Fibroblast of lung (primary cell): ENCODE data around the gene LRRC70.

Experiments used
- EZH2 ChIP-seq: IDR thresholded peaks from 2 replicates; pipeline ENCODE4 v1.5.1; 2012; ENCODE audit warnings: low read length, control low read depth, mild to moderate bottlenecking; ENCODE audit errors: missing control alignments
- TF ChIP-seq, protein P1 (sequence below), 2 donors: IDR thresholded peaks in 1 of 2; conservative IDR thresholded peaks in 1 of 2; 1 replicate in 1 of 2; 2 replicates in 1 of 2; pipeline ENCODE4 v1.5.1; 2011 to 2012; ENCODE audit warnings: low read length in 2 of 2, control low read depth in 1 of 2, inconsistent platforms in 1 of 2, low read depth in 1 of 2, mild to moderate bottlenecking in 1 of 2

DNA sequence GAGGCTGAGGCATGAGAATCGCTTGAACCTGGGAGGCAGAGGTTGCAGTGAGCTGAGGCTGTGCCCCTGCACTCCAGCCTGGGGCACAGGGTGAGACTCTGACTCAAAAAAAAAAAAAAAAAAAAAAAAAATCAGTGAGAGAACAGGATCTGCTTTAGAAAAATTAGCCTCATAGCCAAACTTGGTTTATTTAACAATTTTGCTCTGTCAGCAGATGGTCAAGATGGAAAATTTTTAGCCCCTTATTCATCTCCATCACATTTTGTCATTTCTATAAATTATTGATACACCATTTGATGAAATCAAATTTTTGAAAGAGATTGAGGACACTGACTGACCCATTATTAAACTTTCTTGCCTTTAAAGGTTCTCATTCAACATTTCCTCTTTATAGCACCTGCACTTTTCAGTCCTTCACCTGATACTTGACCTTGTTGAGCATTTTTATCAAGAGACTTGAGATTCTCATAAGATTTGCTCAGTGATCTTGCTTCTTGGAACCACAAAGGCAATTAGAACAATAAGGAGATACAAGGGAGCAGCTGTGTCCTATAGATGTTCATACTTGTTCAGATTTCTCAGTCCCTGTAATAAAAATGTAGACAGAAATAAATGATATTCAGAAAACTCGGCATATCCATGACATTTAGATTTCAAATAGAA, 38.1 kb downstream of the LRRC70 start:
- TF ChIP-seq, protein P1, sequence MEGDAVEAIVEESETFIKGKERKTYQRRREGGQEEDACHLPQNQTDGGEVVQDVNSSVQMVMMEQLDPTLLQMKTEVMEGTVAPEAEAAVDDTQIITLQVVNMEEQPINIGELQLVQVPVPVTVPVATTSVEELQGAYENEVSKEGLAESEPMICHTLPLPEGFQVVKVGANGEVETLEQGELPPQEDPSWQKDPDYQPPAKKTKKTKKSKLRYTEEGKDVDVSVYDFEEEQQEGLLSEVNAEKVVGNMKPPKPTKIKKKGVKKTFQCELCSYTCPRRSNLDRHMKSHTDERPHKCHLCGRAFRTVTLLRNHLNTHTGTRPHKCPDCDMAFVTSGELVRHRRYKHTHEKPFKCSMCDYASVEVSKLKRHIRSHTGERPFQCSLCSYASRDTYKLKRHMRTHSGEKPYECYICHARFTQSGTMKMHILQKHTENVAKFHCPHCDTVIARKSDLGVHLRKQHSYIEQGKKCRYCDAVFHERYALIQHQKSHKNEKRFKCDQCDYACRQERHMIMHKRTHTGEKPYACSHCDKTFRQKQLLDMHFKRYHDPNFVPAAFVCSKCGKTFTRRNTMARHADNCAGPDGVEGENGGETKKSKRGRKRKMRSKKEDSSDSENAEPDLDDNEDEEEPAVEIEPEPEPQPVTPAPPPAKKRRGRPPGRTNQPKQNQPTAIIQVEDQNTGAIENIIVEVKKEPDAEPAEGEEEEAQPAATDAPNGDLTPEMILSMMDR (conservative IDR thresholded peaks at IDR 0.05 in 1 of 2, IDR thresholded peaks at IDR 0.05 in 1 of 2; ENCODE audit: low read depth in 1 of 2, low read length in 2 of 2), result no peak
- TF ChIP-seq EZH2, result no peak
